Jurkat, Clone E6-1 (cell line): ENCODE results near the gene CYGB.

Experiments used
- DNase-seq: peaks from one replicate; pipeline ENCODE4 v3.0.0-alpha.2; 2011; ENCODE audit warnings: low read depth, low spot score
- H3K4me3 ChIP-seq: 2 replicates; pipeline ENCODE4 v1.5.1; 2011; ENCODE audit warnings: mild to moderate bottlenecking, low read length, control low read depth, moderate library complexity

The CYGB gene

DNA sequence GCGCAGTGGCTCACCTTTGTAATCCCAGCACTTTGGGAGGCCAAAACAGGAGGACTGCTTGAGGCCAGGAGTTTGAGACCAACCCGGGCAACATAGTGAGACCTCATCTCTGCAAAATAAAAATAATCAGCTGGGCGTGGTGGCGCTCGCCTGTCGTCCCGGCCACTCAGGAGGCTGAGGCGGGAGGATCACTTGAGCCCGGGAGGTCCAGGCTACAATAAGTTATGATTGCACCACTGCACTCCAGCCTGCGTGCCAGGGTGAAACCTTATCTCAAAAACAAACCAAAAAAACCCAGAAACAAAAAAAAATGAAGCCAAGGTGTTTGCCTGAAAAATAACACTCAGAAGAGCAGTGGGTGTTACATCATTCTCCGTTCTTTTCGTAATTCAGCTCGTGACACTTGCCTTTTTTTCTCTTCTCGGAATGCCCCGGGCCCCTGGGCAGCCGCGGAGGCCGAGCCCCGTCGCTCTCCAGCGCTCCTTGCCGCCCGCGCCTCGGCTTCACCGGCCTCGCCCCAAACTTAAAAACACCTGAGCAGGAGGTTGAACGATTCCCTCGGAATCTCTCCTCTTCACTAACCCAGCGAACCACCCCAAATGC is 19.4 kb upstream of the CYGB start:
- DNase-seq: no peak
- H3K4me3 ChIP-seq: peak overlapping the region; percentile 98

DNA sequence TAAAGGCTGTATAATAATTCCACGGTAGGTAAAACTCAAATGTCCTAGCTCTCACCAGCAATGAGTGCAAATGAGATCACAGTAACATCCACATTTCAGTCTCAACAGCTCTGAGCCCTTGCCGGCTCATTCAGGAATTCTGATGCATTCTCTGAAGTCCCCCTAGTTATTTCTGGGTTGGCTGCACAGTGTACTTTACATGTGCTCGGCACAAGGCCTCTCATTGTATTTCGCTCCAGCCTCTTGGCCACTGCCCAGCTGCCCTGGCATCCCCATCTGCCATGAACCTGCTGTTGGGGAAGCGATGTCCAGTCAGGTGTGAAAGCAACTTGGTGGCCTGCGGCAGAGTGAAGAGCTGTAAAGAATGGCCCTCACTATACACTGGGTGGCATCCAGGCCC is 16.6 kb upstream of the CYGB start:
- no peak overlapping the region for H3K4me3 ChIP-seq
- DNase-seq: no peak

DNA sequence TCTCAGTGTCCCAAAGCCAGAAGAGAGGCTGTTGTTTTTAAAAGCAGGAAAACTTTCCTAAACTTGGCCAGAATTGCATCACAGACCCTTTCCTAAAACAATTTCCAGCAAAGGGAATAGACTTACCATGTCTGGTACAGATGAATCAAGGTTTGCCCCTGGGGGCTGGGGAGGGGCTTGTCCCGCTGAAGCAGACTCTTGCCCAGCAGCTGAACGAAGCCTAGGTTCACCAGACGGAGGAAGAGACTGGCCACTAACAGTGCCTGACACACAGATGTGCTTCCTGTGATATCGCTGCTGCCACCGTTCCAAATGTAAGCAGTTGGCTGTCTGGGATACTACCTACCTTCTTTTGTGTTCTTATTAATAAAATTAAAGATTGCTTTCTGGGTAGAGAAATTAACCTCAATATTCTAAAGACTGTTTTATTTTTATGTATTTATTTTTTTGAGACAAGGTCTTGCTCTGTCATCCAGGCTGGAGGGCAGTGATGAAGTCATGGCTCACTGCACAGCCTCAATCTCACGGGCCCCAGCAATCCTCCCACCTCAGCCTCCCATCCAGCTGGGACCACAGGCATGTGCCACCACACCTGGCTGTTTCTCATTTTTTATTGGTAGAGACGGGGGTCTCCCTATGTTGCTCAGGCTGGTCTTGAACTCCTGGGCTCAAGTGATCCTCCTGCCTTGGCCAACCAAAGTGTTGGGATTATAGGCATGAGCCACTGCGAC is 15.8 kb upstream of the CYGB start:
- DNase-seq: no peak
- H3K4me3 ChIP-seq: no peak overlapping the region

DNA sequence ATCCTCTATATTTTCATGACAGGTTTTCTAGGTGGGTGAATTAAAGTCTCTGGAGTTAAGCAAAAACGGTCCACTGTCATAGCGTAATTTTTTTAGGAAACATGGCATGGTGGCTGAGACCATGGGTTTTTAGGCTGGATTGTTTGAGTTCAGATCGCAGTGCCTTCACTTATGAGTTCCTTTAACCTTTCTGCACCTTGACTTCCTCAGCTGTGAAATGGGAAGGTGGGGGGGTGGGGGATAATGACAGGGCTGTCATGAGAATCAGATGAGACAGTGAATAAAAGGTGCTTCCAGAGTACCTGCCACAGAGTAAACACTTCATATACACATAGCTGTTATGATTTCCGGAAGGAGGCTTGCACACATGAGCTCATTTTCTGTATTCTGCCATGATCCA is 14.2 kb upstream of the CYGB start:
- no peak overlapping the region for H3K4me3 ChIP-seq
- no peak for DNase-seq

DNA sequence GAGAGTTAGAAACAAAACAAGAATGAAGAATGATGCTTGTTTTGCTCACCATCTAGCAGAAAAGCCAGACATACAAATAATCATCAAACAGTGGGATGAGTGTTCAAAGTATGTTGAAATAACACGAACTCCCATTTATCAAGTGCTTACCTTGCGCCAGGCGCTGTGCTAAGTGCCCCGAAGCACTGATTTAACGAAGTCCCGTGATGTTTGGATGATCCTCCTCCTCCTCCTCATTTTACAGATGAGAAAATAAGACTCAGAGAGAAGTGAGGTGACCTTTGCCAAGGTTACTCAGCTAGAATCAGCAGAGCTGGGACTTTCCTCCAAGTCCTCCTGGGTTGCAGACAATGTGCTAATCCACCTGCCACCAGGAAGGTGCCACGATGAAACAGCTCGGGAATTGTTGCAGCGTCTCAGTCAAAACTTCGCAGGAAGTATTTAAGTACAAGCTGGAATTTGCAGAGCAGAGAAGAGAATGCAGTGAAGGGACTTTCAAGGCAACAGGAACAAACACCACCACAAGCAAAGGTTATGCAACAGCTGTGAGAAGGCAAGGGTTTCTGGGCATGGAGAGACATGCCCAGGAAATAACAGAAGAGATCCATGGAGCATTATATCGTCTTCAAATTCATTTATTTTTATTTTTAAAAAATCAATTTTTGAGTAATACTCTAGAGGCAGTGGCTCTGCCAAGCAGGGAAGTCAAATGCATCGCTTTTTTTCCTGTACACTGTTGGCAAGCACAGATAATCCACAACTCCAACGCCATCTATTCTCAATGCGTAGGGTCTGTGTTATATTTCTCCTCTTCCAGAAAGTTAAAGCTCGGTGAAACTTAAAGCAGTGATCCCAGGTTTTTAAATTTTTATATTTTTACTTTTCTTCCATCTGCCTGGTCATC is 13.5 kb upstream of the CYGB start:
- H3K4me3 ChIP-seq: no peak overlapping the region

DNA sequence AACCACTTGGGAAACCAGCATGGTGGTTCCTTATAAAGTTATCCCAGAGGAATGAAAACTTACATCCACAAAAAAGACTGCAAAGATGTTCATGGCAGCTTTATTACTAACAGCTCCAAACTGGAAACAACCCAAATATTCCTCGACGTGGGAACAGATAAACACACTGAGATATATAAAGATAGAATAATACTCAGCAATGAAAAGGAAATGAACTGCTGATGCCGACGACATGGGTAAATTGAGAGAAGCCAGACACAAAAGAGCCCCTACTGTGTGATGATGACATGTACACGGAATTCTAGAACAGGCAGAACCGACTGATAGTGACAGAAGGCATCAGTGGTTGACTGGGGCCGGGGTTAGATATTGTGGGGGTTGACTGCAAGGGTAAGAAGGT is 12.0 kb upstream of the CYGB start:
- no peak for DNase-seq
- H3K4me3 ChIP-seq: no peak overlapping the region

More for the DNA sequence above, 13.5 kb upstream of the CYGB start:
- DNase-seq: no peak

DNA sequence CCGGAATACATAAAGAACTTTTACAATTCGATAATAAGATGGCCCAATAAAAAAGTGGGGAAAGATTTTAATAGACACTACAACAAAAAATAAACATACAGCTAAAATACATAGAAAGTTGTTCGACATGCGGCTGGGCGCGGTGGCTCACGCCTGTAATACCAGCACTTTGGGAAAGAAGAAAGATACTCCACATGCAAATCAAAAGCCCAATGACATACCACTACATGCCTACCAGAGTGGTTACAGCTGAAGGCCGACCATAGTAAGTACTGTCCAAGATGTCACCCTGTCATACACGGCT is 11.7 kb upstream of the CYGB start:
- H3K4me3 ChIP-seq: no peak overlapping the region
- no peak for DNase-seq

DNA sequence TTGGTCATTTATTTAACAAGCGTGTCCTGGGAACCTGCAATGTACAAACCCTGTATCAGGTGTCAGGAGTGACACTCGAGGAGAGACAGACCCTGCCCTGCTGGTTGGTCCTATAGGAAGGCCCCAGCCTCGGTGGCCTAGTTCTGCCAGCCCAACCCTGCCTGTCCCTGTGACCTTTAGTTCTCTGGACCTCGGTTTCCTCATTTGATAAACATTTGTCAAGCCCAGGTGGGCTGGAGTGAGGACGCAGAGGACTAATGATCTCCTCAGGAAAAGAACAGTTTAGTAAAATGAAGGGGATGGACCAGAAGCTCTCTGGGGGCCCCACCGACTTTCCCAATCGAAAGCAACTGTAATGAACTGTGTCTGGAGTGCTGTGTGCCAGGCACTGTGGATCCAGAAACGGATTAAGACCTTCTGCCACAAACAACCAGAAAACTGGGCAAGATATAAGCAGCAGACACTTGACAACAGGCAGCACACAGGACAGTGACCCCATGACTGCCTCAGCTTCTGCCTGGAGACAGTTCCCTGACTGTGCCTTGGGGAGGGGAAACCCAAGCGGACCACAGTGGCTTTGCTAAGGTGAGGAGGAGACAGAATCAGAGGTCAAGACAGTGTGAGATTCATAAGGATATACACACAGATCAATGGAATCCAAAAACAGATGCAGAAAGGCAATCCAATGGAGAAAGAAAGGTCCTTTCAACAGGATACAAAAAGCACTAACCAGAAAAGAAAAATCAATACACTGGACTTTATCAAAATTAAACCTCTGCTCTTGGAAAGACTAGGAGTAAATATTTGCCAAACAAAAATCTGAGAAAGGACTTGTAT is 11.1 kb upstream of the CYGB start:
- no peak overlapping the region for H3K4me3 ChIP-seq
- DNase-seq: no peak

DNA sequence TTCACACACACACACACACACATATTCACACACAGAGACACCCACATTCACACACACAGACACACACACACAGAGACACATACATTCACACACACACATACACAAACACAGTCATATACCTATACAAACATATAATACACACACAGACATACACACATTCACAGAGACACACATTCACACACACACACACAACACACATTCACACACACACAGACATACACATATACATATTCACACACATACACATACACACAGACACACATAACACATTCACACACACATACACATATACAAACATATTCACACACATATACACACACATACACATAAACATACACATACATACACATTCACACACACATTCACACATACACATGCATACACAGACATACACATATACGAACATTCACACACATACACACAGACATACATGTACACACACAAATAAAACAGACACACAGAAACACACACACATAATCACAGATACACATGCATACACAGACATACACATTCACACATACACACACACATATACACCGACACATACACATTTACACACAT is 10.2 kb upstream of the CYGB start:
- DNase-seq: no peak
- no peak overlapping the region for H3K4me3 ChIP-seq

DNA sequence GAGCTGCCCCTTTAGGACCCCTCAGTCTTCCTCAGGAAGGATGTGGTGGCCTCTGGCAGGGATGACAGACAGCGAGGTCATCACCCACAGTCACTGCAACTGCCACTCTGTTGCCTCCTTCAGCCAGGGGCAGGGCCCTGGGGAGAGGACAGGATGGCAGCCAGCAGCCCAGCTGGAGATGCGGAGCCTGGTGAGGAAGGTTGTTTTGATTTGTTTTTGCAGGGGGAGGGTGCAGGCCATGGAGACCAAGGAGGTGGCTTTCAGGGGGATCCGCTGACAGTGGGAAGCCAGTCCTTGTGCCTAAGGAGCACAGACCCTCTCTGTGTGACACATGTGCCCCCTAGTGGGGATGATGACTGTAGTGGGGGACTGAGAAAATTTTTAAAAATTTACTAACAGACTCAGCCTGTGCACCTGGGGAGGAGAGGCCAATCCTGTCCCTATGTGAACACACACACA is 9.7 kb upstream of the CYGB start:
- DNase-seq: peak; percentile 57
- no peak overlapping the region for H3K4me3 ChIP-seq

DNA sequence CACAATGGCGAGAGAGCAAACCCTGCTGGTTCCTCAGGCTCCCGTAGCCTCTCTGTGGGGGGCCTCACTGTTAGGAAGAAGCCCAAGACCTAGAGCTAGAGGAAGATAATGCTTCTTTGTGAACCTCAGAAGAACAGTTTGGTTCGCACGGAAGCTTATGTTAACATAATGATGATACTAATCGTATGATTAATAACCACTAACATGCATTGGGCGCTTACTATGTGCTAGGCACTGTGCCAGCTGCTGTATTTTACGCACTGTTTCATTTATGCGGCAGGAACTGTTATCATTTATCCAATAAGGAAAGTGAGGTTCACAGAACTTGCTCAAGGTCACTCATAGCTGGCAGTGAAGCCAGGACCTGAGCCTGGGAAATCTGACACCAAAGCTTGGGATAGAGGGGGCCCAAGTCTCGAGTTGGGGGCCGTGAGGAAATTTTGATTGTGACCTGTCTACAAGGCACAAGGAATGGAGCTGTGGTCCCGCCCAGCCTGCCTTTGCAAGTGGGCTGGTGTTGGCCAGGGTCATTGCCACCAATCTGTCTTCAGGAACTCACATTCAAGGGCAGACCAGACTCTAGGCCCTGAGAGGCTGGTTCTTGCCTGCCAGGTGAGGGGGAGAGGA is 9.2 kb upstream of the CYGB start:
- DNase-seq: no peak
- H3K4me3 ChIP-seq: no peak overlapping the region

DNA sequence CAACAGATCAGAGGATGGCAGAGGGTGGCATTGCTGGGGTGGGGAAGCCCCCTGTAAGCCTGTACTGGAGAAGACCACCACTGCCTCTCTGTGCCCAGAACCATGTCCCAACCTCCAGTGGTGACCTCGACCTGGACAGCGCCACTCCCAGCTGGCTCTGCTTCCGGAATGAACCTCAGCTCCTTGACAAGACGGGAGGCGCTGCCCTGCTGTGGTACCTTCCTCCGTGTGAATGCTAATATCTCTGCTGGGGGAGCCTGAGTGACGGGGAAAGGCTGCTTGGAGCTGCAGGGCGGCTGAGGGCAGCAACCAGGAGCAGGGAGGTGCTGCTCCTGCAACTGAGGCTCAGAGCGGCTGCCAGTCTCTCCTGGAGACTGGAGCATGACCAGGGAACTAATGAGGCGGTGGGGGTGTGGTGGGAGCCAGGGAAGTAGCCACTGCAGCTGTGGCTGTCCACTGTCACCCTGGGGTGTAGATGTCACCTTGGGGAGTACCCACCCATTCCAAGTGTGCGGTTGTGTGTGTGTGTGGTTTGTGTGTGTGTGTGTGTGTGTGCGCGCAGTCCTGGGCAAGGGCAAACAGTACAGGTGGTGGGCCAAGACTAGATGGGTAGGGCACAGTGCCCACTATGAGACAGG is 8.5 kb upstream of the CYGB start:
- no peak overlapping the region for H3K4me3 ChIP-seq
- no peak for DNase-seq

DNA sequence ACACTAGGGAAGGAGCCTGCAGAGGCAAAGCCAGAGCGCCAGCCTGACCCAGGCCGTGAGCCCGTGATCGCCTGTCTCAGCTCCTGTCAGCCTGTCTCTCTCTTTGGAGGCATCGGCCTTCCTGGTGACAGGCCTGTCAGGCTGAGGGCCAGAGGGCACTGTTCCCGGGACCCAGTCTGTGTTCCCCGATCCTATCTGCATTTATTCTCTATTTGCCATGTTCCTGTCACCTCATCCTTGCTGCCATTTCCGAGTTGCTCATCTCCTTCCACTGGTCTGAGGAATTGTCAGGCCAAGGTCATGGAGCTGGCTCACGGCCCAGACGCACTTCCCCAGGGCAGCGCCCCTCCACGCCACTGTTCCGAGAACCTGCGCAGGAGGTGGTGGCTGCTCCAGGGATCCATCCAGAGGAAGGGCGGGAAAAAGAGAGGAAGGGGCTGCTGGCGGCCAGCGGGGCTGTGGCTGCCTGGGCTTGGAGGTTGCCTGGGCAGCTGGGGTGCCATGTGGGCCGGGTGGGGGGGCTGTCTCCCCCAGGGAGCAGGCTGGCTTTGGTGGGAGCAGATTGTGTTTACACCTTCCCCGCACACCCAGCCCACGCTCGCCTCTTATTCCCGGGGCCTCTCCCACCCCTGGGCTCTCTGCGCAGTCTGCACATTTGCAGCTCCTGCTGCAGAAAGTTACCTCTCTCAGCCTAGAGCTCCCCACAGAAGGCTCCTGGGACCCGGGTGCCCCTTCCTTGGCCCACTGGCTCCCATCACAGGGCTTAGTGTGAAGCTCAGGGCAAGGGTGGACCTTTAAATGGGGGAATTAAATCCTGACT is 7.2 kb upstream of the CYGB start:
- no peak overlapping the region for H3K4me3 ChIP-seq
- DNase-seq: no peak

DNA sequence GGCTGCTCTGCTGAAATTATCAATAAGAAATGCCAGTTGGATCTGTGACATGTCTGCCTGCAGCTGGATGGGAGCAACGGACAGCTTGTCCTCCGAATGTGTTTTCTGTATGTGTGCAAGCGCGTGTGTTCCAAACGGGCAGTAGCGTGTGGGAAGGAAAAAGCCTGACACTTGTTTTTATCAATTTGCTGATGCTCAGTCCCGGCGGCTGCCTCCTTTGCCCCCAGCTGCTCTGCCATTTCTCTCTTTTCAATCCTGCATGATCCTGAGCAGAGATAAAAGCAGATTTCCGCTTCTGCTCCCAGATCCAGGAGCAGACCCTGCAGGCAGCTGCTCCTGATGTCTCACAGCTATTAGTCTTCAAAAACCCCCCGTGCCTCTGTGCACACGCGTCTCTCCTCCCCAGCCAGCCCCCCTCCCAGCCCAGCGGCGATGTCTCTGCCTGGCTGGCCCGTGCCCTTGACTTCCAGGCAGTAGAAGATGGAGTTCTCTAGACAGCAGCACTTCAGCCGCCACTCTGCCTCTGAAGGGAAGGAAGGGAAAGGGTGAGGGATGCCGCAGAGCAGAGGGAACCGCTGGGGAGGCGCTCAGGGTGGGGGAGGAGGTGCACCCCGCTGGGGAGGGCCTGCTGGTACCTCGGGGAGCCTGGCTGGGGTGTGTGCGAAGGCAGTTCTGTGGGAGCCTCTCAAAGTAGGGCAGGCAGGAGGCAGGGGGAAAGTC is 6.5 kb upstream of the CYGB start:
- DNase-seq: no peak
- H3K4me3 ChIP-seq: no peak overlapping the region

DNA sequence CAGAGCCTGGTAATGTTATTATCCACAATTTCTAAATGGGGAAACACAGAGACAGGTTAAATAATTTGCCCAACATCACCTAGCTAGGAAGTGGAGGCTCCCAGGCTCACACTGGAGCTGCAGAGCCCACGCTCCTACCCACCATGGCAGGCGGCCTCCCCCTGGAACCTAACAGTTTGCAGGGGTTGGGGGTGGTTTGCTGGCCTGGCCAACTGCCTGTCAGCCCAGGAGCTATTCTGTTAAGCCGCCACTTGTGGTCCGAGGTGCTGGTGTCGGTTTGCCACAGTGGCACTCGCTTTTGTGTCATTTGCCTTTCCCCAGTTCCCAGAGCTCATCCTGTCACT is 5.9 kb upstream of the CYGB start:
- no peak overlapping the region for H3K4me3 ChIP-seq
- no peak for DNase-seq

DNA sequence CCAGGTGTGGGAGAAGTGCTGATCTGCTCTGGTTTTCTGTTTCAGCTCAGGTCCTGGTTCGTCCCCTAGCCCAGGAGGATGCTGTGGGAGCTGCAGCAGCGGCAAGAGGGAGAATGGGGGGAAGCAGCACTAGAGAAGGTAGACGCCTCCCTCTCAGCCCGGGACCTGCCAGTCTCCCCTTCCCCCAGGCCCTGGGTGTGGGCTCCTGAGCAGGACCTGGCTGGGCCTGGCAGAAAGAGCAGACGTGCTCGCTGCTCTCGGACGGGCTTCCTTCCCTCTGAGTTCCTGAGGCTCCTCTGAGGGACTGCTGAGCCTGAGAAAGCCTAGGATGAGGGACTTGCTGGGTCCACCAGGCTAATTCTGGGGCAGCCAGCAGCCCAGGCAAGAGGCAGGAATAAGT is 5.5 kb upstream of the CYGB start:
- H3K4me3 ChIP-seq: no peak overlapping the region
- no peak for DNase-seq

DNA sequence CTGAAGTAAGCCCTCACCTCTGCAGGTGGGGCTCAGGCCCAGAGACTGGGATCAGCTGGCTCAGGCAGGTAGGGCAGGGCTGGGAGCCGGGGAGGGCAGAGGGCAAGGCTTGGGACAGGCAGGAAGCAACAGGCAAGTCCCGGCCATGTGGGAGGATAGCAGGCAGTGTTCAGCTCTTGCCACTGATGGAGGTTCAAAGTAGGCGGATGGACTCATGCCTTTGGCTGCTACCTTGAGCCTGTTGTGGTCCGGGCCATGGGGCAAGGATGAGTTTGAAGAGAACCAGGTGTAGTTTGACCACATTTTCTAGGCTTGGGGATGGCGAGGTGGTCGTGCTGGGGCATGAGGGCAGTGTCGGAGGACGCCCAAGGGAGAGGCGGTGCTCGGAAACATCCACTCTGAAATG is 5.1 kb upstream of the CYGB start:
- no peak for DNase-seq
- H3K4me3 ChIP-seq: no peak overlapping the region
